T follicular helper cell (primary cell): ENCODE data around the gene IGSF9B.
"Not testable (repeated sequence)": the region's sequence is repeated elsewhere in the genome, so short reads cannot be mapped to it uniquely, and the experiment has no call there.

Experiments used
- DNase-seq: peaks from one replicate; pipeline ENCODE4 v3.0.0-alpha.2; 2020; ENCODE audit warnings: low read depth
- total RNA-seq, 2 experiments: gene quantifications; one replicate each; lab custom pipeline; 2026; lab: John Stamatoyannopoulos, UW

IGSF9B gene
- 14.7 to 54.9 reads per million in 2 experiments for total RNA-seq

GRCh38 chr11:133956650-133957633 is at the start of gene IGSF9B:
TSS of gene IGSF9B (minus strand) at chr11:133956968. CDS start at chr11:133956754, 214 bp downstream.
- DNase-seq, result peak; percentile 85

GRCh38 chr11:134004496-134005172 is 47.9 kb upstream of the IGSF9B start:
- no peak for DNase-seq

GRCh38 chr11:134003792-134004495 is 47.2 kb upstream of the IGSF9B start:
- no peak for DNase-seq

GRCh38 chr11:134002819-134003218 is 46.1 kb upstream of the IGSF9B start:
- DNase-seq, result not testable (repeated sequence)

GRCh38 chr11:134002338-134002737 is 45.6 kb upstream of the IGSF9B start:
- not testable (repeated sequence) for DNase-seq

- DNase-seq, result no peak
Observed at GRCh38 chr11:134001596-134001995, 44.8 kb upstream of the IGSF9B start.

- DNase-seq, result no peak
Observed at GRCh38 chr11:134001088-134001487, 44.3 kb upstream of the IGSF9B start.

- no peak for DNase-seq
Observed at GRCh38 chr11:133999355-133999754, 42.6 kb upstream of the IGSF9B start.

GRCh38 chr11:133997554-133997953 is 40.8 kb upstream of the IGSF9B start:
- no peak for DNase-seq

- no peak for DNase-seq
Observed at GRCh38 chr11:133996671-133997070, 39.9 kb upstream of the IGSF9B start.

GRCh38 chr11:133995066-133995465 is 38.3 kb upstream of the IGSF9B start:
- DNase-seq, result no peak

- no peak for DNase-seq
Observed at GRCh38 chr11:133993921-133994320, 37.2 kb upstream of the IGSF9B start.

GRCh38 chr11:133993107-133993506 is 36.3 kb upstream of the IGSF9B start:
- DNase-seq, result no peak

- DNase-seq, result no peak
Observed at GRCh38 chr11:133992121-133992520, 35.4 kb upstream of the IGSF9B start.

GRCh38 chr11:133991101-133991500 is 34.3 kb upstream of the IGSF9B start:
- DNase-seq, result no peak

GRCh38 chr11:133990501-133990900 is 33.7 kb upstream of the IGSF9B start:
- DNase-seq, result no peak

- no peak for DNase-seq
Observed at GRCh38 chr11:133988686-133989410, 32.1 kb upstream of the IGSF9B start.

GRCh38 chr11:133987171-133987570 is 30.4 kb upstream of the IGSF9B start:
- no peak for DNase-seq

- DNase-seq, result no peak
Observed at GRCh38 chr11:133985981-133986944, 29.5 kb upstream of the IGSF9B start.

- no peak for DNase-seq
Observed at GRCh38 chr11:133984828-133985227, 28.1 kb upstream of the IGSF9B start.
